ENCODE results near the gene TM4SF20.

Gene TM4SF20

DNA sequence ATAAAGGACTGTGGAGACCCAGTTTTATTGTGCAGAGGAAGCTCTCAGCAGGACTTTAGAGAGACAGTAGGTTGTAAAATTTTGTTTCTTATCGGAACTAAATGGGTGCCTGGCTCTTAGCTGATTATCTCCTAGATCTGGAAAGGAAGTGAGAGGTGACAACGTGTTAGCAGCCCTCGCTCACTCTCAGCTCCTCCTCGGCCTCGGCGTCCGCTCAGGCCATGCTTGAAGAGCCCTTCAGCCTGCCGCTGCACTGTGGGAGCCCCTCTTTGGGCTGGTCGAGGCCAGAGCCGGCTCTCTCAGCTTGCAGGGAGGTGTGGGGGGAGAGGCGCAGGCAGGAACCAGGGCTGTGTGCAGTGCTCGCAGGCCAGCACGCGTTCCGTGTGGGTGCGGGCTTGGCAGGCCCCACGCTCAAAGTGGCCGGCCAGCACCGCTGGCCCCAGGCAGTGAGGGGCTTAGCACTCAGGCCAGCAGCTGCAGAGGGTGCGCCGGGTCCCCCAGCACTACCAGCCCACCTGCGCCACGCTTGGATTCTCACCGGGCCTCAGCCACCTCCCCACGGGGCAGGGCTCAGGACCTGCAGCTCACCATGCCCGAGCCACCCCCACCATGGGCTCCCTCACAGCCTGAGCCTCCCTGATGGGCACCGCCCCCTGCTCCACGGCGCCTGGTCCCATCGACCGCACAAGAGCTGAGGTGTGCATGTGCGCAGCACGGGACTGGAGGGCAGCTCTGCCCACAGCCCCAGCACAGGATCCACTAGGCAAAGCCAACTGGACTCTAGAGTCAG is 58.6 kb downstream of the TM4SF20 start:
- 0 out of 2 replicates have a peak, but pooled peaks cover 4% of the 10 kb centered on the region for H3K9me3 ChIP-seq (ENCODE audit: insufficient read depth, low read depth, low read length)
- H2AFZ ChIP-seq (ENCODE audit: low read length), result no peak overlapping the region
- H3K27me3 ChIP-seq (ENCODE audit: insufficient read depth, low read length, poor library complexity, severe bottlenecking), result no peaks in the 10 kb centered on the region
- H3K9me2 ChIP-seq (replicated peaks; ENCODE audit: low read depth, low read length), result no peaks in the 10 kb centered on the region
- TF ChIP-seq, protein P1, sequence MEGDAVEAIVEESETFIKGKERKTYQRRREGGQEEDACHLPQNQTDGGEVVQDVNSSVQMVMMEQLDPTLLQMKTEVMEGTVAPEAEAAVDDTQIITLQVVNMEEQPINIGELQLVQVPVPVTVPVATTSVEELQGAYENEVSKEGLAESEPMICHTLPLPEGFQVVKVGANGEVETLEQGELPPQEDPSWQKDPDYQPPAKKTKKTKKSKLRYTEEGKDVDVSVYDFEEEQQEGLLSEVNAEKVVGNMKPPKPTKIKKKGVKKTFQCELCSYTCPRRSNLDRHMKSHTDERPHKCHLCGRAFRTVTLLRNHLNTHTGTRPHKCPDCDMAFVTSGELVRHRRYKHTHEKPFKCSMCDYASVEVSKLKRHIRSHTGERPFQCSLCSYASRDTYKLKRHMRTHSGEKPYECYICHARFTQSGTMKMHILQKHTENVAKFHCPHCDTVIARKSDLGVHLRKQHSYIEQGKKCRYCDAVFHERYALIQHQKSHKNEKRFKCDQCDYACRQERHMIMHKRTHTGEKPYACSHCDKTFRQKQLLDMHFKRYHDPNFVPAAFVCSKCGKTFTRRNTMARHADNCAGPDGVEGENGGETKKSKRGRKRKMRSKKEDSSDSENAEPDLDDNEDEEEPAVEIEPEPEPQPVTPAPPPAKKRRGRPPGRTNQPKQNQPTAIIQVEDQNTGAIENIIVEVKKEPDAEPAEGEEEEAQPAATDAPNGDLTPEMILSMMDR (conservative IDR thresholded peaks at IDR 0.05; ENCODE audit: low read length), result no peak
- no peak for TF ChIP-seq EZH2phosphoT487 (IDR thresholded peaks at IDR 0.05; ENCODE audit: borderline replicate concordance)
- H4K20me1 ChIP-seq (ENCODE audit: insufficient read depth, low read length, poor library complexity, severe bottlenecking), result peaks cover under 1% of the 10 kb centered on the region
- H3K4me1 ChIP-seq (ENCODE audit: insufficient read depth, low read length, poor library complexity, severe bottlenecking), result peaks cover 38% of the 10 kb centered on the region
- H3K36me3 ChIP-seq (ENCODE audit: insufficient read depth, low read length), result no peaks in the 10 kb centered on the region
- H3F3A ChIP-seq (ENCODE audit: low read depth), result peaks cover 17% of the 10 kb centered on the region; the same call in 1 of the 2 replicates
- H3K79me2 ChIP-seq (ENCODE audit: insufficient read depth, low read length), result peaks cover 4% of the 10 kb centered on the region
- H3K9ac ChIP-seq (ENCODE audit: low read depth, low read length, poor library complexity, severe bottlenecking), result no peak overlapping the region
- H3K4me2 ChIP-seq (ENCODE audit: low read depth, low read length, poor library complexity, severe bottlenecking), result peak overlapping the region; percentile 46
- H3K4me3 ChIP-seq (ENCODE audit: low read length, poor library complexity, severe bottlenecking), result no peak overlapping the region

DNA sequence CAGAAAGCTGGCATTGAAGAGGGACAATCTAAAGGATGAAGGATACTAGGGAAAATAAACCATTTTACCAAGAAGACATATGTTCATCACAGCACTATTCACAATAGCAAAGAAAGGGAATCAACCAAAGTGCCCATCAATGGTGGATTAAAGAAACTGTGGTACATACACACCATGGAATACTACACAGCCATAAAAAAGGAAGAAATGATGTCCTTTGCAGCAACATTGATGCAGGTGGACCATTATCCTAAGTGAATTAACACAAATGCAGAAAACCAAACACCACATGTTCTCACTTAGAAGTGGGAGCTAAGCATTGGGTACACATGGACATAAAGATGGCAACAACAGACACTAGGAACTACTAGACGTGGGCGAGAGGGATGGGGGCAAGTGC is 61.3 kb downstream of the TM4SF20 start:
- Histone ChIP-seq H3K4me2 (ENCODE audit: low read depth, low read length, poor library complexity, severe bottlenecking) (no peak overlapping the region), H3K9ac (ENCODE audit: low read depth, low read length, poor library complexity, severe bottlenecking) (no peak overlapping the region), H4K20me1 (ENCODE audit: insufficient read depth, low read length, poor library complexity, severe bottlenecking) (no peaks in the 10 kb centered on the region), H3K27me3 (ENCODE audit: insufficient read depth, low read length, poor library complexity, severe bottlenecking) (no peaks in the 10 kb centered on the region), H3K9me2 (replicated peaks; ENCODE audit: low read depth, low read length) (no peaks in the 10 kb centered on the region), H3F3A (ENCODE audit: low read depth) (0 out of 2 replicates have a peak, but pooled peaks cover 6% of the 10 kb centered on the region), H3K79me2 (ENCODE audit: insufficient read depth, low read length) (no peaks in the 10 kb centered on the region), H3K36me3 (ENCODE audit: insufficient read depth, low read length) (no peaks in the 10 kb centered on the region), H3K9me3 (ENCODE audit: insufficient read depth, low read depth, low read length) (0 out of 2 replicates have a peak, but pooled peaks cover 4% of the 10 kb centered on the region), H3K4me1 (ENCODE audit: insufficient read depth, low read length, poor library complexity, severe bottlenecking) (peaks cover 19% of the 10 kb centered on the region), H2AFZ (ENCODE audit: low read length) (no peak overlapping the region), H3K4me3 (ENCODE audit: low read length, poor library complexity, severe bottlenecking) (no peak overlapping the region)
- TF ChIP-seq, protein P1 (conservative IDR thresholded peaks at IDR 0.05; ENCODE audit: low read length), result no peak
- no peak for TF ChIP-seq EZH2phosphoT487 (IDR thresholded peaks at IDR 0.05; ENCODE audit: borderline replicate concordance)

DNA sequence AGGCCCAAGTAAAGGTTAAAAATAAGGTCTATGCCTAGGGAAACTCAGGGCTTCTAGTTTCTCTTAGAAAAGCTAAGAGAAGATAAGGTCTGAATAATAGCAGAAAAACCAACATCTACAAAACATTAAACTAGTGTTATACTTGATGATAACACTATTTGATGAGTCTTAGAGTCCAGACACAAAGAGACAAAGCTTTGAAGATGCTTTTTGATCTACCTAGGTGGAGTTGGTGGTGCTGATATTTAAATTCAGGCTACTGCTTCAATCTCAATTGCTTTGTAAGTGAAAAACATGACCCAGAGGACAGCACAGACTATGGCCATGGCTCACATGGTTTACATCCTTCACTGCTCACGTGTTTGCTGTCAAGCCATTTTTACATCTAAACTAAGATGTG is 65.8 kb downstream of the TM4SF20 start:
- Histone ChIP-seq H3K4me3 (ENCODE audit: low read length, poor library complexity, severe bottlenecking) (no peak overlapping the region), H3K4me1 (ENCODE audit: insufficient read depth, low read length, poor library complexity, severe bottlenecking) (no peaks in the 10 kb centered on the region), H3K36me3 (ENCODE audit: insufficient read depth, low read length) (no peaks in the 10 kb centered on the region), H3K9me3 (ENCODE audit: insufficient read depth, low read depth, low read length) (no peaks in the 10 kb centered on the region), H2AFZ (ENCODE audit: low read length) (no peak overlapping the region), H3K9me2 (replicated peaks; ENCODE audit: low read depth, low read length) (no peaks in the 10 kb centered on the region), H3K4me2 (ENCODE audit: low read depth, low read length, poor library complexity, severe bottlenecking) (no peak overlapping the region), H3K27me3 (ENCODE audit: insufficient read depth, low read length, poor library complexity, severe bottlenecking) (no peaks in the 10 kb centered on the region), H3K79me2 (ENCODE audit: insufficient read depth, low read length) (no peaks in the 10 kb centered on the region), H3K9ac (ENCODE audit: low read depth, low read length, poor library complexity, severe bottlenecking) (no peak overlapping the region), H4K20me1 (ENCODE audit: insufficient read depth, low read length, poor library complexity, severe bottlenecking) (no peaks in the 10 kb centered on the region), H3F3A (ENCODE audit: low read depth) (no peaks in the 10 kb centered on the region)
- TF ChIP-seq, protein P1 (conservative IDR thresholded peaks at IDR 0.05; ENCODE audit: low read length), result no peak
- no peak for TF ChIP-seq EZH2phosphoT487 (IDR thresholded peaks at IDR 0.05; ENCODE audit: borderline replicate concordance)

All from Loucy (cell line).